BJ (cell line): Measurements from ENCODE around the gene EFNA5. TPM values are rescaled to one million over a fixed set of nuclear protein-coding genes. Genes with fewer than 3 reads are reported as not detected.
"Not testable (repeated sequence)": the region's sequence is repeated elsewhere in the genome, so short reads cannot be mapped to it uniquely, and the experiment has no call there.

Experiments used
- CTCF ChIA-PET: fragments of 350-600 bp; formaldehyde crosslinking; extraction: SDS; loops from one replicate; lab custom pipeline; 2021; ENCODE audit warnings: antibody characterized with exemption, inconsistent platforms; lab: Yijun Ruan, JAX
- POLR2A ChIA-PET: fragments of 300-600 bp; sonication (Branson Sonifier 250); formaldehyde crosslinking; extraction: SDS; loops from one replicate; lab custom pipeline; 2021; ENCODE audit warnings: antibody characterized with exemption; lab: Charles Lee
- DNase-seq: peaks from one replicate; pipeline ENCODE4 v3.0.0-alpha.2; 2011; ENCODE audit warnings: low read depth
- H3K27me3 ChIP-seq: 2 replicates; pipeline ENCODE4 v1.6.0; 2011; ENCODE audit warnings: low read length; ENCODE audit not compliant: control insufficient read depth, insufficient read depth
- H3K36me3 ChIP-seq: 2 replicates; pipeline ENCODE4 v1.5.1; 2011; ENCODE audit warnings: low read length; ENCODE audit not compliant: control insufficient read depth, insufficient read depth
- H3K4me3 ChIP-seq: 2 replicates; pipeline ENCODE4 v1.5.1; 2011; ENCODE audit warnings: low read depth, mild to moderate bottlenecking, control low read depth, low read length
- CTCF ChIP-seq: IDR thresholded peaks from 2 replicates; pipeline ENCODE4 v1.5.1; 2011; ENCODE audit warnings: low read depth, mild to moderate bottlenecking, control low read depth, inconsistent platforms, low read length, moderate library complexity; ENCODE audit not compliant: insufficient read depth
- polyA plus RNA-seq: library from polyadenylated mRNA; depleted of rRNA; stranded (reverse); fragments of >200 nt; gene quantifications from 2 replicates; pipeline ENCODE4 v1.2.3, GENCODE V29; 2011

EFNA5 gene
- polyA plus RNA-seq, 1 experiment = 0.67 TPM

- no peaks in the 10 kb centered on the region for H3K36me3 ChIP-seq
- peaks cover 6% of the 10 kb centered on the region for H3K27me3 ChIP-seq
- POLR2A ChIA-PET = no interaction called here
- H3K4me3 ChIP-seq = no peak overlapping the region
- CTCF ChIA-PET = no interaction called here
- TF ChIP-seq CTCF = no peak
- DNase-seq = no peak
These were observed 212.4 kb downstream of the EFNA5 start for GRCh38 chr5:107458322-107458721.

GRCh38 chr5:107457881-107458280, 212.9 kb downstream of the EFNA5 start:
- no peak for TF ChIP-seq CTCF
- ChIA-PET POLR2A (no interaction called here), CTCF (no interaction called here)
- H3K36me3 ChIP-seq = no peaks in the 10 kb centered on the region
- H3K4me3 ChIP-seq = no peak overlapping the region
- DNase-seq = no peak
- peaks cover 6% of the 10 kb centered on the region for H3K27me3 ChIP-seq

DNA sequence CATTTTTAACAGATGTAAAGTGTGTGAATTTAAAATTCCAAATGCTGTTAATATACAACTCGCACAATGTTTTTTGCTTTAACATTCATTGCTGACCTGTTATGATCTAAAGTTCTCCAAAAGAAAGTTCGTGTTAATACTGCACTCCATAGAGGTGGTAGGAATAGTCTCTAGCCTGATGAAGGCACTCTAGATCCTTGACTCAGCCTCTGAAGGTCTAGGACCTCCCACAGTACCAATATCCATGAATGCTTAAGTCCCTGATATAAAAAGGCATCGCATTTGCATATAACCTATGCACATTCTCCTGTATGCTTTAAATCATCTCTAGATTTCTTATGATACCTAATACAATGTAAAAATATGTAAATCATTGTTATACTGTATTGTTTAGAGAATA, 213.6 kb downstream of the EFNA5 start:
- ChIA-PET POLR2A (no interaction called here), CTCF (no interaction called here)
- Histone ChIP-seq H3K27me3 (peaks cover 5% of the 10 kb centered on the region), H3K36me3 (no peaks in the 10 kb centered on the region), H3K4me3 (no peak overlapping the region)
- no peak for TF ChIP-seq CTCF
- DNase-seq = no peak

GRCh38 chr5:107456281-107456715, 214.4 kb downstream of the EFNA5 start:
- ChIA-PET CTCF (interaction anchor here (1.5 kb wide), 1 partner anchor 18 kb away, joined by 3 read pairs; no protein-coding TSS in a partner anchor), POLR2A (no interaction called here)
- Histone ChIP-seq H3K4me3 (no peak overlapping the region), H3K36me3 (no peaks in the 10 kb centered on the region), H3K27me3 (peaks cover 2% of the 10 kb centered on the region)
- TF ChIP-seq CTCF = no peak
- no peak for DNase-seq

DNA sequence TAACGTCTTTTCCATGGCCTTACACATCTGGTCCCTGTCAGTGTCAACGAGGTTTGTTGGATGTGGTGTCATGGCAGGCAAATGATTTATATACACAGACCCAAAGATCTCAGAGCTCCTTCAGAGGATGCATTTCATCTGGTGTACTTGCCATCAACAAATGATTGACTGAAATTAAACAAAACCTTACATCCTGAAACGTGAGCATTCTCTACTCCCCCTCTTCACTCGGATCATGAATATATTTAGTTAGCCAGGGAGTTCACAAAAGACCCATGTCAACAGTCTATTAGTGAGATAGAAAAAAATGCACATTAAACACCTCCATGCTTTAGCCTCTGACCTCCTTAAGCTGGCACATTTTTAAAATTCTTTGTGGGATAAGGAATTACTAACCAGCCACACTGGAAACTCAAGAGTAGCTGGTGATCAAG, 215.6 kb downstream of the EFNA5 start:
- no peak for DNase-seq
- ChIA-PET POLR2A (interaction anchor here (0.7 kb wide), 1 partner anchor 95 kb away, joined by 4 read pairs; no protein-coding TSS in a partner anchor), CTCF (interaction anchor here (0.6 to 1.5 kb wide), 3 partner anchors 16 to 117 kb away, joined by 3 to 4 read pairs (median 3); no protein-coding TSS in a partner anchor)
- no peaks in the 10 kb centered on the region for H3K36me3 ChIP-seq
- TF ChIP-seq CTCF = no peak
- no peak overlapping the region for H3K4me3 ChIP-seq
- peaks cover 2% of the 10 kb centered on the region; the same call in 1 of the 2 replicates for H3K27me3 ChIP-seq

DNA sequence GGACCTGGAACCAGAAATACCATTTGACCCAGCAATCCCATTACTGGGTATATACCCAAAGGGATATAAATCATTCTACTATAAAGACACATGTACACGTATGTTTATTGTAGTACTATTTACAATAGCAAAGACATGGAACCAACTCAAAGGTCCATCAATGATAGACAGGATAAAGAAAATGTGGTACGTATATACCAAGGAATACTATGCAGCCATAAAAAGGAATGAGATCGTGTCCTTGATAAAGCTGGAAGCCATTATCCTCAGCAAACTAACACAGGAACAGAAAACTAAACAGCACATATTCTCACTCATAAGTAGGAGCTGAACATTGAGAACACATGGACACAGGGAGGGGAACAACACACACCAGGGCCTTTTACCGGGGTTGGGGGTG, 218.9 kb downstream of the EFNA5 start:
- DNase-seq, POLR2A ChIA-PET, H3K27me3 ChIP-seq, H3K36me3 ChIP-seq, CTCF ChIA-PET, H3K4me3 ChIP-seq: not testable (repeated sequence)
